COLO668 (cell line): Measurements from ENCODE around the gene MALRD1.

Source experiments
- DNase-seq: peaks from one replicate; lab custom pipeline; 2025; ENCODE audit not compliant: unreplicated experiment; lab: John Stamatoyannopoulos, UW

Gene MALRD1

DNA sequence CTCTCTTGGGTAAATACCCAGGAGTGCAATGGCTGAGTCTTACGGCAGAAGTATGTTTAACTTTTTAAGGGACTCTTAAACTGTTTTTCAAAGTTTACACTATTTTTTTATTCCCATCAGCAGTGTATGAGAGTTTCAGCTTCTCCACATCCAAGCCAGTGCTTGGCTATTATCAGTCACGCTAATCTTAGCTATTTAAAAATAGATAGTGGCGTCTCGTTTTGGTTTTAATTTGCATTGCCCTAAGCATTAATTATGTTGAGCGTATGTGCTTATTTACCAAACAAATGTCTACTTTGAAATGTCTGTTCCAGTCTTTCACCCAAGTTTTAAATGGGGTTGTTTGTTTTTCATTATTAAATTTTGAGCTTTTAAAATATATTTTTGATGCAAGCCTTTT lies 164.0 kb downstream of the MALRD1 start:
- no peak for DNase-seq

DNA sequence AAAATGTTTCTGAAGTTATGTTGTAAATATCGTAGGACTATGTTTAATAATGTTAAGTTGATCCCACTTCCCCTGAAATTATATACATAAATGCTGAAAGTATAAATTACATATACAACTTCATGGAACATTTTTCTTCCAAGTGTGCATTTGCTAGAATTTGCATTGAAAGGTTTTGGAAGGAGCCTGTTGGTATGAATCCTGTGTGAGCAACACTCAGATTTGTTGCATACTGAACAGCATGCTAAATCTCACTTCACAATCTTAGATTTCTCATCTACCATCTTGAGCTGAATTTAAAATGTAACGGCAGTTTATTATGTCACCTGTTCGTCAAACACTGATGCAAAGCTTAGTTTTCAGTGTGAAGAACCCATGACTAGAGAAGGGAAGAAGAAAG lies 172.6 kb downstream of the MALRD1 start:
- DNase-seq: no peak

DNA sequence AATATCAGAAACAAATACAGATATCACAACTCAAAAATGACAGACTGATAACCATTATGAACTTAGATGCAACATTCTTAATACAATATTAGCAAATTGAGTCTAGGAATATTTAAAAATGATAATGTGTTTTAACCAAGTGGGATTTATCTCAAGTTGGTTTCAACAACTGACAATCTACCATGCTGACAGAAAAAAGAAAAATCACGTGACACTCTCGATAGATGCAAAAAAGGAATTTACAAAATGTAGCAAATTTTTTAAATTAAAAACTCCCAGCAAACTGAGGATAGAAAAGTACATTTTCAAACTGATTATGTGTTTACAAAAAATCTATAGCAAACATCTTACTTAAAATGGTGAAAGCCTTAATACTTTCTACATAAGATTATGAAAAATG lies 177.4 kb downstream of the MALRD1 start:
- DNase-seq: no peak

DNA sequence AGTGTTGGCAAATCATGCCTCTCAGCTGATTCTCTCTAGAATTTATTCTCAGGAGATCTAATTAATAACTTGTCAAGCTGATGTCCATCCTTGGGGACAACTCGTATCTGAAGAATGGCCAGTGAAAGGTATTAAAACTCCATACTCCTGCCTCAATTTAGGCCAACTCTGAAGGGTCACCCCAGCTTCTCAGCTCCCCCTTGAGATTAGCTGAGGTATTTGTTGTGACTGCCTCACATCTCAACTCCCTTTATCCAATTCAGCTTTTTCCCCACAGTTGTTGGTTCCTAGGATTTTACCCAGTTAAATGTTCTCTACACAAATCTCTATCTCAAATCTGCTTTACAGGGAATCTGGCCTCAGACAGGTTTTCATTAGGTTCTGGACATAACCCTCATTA lies 182.4 kb downstream of the MALRD1 start:
- DNase-seq: no peak

DNA sequence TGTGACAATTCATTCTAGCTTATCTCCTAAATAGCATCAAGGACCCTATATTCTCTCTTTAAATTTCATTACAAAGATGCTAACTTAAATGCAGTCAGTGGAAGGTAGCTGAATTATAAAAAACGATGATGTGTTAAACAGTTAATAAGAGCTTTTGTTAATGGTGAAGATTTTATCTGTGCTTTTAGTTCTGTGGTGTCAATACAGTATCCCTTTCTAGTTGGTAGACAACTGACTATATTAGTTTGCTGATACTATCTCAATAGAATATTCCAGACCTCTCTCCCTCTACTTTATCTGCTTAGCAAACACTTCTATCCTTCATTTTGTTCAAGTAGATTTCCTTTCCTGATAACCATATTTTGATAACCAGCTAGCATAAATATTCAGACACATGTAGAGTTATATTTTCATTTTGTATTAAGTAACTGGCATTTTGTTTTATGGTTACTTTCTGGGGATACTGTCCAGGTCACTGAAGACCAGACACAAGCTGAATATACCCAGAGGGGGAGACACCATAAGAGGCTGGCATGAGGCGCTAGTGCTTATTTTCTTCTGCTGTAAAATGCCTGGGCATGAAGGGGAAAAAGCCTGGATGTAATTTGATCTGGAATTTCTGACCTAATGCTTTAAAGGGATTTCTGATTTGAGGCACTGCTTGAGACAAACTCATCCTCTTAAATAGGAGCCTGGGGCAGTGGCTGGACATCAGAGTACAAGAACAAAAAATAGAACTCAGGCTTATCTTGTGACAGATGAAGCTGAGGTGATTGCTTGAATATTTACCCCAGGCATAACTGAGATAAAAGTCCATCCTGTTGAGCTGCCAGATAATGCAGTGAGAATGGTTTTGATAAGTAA lies 197.5 kb downstream of the MALRD1 start:
- no peak for DNase-seq

DNA sequence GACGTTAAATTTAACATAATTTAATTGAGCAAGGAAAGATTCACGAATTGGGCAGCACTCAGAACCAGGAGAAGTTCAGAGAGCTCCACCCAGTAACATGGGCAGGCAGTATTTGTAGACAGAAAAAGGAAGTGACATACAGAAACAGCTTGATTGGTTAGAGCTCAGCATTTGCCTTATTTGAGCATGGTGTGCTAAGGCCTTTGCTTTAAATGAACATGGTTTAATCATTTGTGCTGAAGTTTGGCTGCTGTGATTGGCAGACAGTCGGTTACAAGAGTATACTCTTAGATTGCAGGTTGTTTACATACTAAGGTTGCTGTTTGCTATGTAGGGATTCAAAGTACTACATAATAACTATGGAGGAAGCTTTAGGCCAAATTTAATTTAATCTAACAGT lies 199.2 kb downstream of the MALRD1 start:
- DNase-seq: no peak

DNA sequence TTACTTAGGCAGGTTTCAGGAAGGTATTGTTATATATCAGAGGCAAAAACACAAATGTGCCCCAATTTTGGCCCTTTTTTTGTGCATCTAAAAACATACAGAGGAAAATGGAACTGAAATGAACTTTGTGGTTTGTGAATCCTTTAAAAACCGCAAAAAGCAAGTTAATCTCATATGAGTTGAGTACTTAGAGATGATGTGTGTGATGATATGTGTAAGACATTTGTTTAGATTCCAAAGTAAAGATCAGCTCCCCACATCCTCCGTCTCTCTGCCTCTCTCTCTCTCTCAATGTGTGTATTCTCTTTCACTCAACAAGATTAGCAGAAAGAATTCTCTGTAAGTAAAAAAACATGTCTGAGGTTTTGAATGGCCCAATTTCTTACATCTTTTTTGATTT lies 201.9 kb downstream of the MALRD1 start:
- no peak for DNase-seq

DNA sequence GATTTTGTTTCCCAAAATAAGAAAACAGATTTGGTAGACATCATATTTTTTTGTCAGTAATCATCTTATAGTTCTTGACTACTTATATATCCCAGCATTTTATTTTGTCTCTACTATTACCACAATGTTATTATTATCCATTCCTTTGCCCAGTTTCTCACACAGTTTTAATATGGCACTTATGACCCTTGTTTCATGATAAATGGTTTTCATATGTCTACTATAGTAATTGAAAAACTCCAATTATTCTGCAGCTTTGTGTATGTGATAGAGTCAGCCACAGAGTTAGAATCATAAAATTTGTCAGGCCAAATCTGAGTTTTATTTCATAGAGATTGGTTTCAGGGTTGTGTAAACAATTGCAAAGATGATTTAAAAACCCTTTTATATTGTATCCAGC lies 203.9 kb downstream of the MALRD1 start:
- DNase-seq: no peak

DNA sequence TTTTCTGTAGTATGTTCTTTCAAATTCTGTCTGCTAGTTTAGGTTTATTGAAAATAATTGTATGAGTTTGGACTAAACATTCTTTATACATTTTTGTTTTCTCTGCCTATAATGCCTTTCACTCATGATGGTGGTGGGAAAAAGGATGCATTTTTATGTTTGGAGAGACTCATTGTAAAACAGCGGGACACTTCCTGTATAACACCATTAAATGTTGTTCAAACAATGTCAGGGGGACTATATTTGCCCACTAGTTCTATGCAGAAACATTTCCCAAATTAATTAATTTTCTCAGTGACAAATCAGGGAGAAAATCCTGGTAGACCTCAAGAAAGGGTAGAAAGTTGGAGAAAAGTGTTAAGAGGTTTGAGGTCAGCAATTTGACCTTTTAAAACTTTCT lies 207.7 kb downstream of the MALRD1 start:
- DNase-seq: no peak

DNA sequence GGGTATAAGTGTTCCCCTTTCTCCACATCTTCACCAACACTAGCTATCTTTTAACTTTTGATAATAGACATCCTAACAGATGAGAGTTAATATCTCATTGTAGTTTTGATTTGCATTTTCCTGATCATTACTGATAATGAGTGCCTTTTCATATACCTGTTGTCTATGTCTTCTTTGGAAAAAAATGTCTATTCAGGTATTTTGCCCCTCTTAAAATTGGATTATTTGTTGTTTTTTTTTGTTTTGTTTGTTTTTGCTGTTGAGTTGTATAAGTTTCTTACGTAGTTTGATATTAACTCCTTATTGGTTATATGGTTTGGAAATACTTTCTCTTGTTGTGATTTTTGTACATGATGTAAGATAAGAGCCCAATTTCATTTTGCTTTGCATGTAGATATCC lies 214.7 kb downstream of the MALRD1 start:
- no peak for DNase-seq

DNA sequence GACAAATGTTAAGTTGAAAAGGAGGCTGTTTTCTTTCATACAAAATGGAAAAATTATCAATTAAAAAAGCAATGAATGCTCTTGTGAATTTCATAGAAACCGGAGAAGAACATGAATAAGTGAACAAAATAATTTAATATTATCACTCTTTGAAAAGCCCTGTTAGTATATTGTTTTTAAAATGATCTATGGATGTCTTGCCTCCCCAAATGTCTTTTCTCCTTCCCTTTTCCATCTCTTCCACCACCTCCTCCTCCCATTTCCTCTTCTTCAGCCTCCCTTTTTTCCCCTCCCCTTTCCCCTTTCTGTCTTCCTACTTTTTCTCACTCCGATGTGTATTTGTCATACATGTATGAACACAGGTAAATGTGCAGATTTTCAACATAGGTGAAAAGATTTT lies 234.7 kb downstream of the MALRD1 start:
- no peak for DNase-seq

DNA sequence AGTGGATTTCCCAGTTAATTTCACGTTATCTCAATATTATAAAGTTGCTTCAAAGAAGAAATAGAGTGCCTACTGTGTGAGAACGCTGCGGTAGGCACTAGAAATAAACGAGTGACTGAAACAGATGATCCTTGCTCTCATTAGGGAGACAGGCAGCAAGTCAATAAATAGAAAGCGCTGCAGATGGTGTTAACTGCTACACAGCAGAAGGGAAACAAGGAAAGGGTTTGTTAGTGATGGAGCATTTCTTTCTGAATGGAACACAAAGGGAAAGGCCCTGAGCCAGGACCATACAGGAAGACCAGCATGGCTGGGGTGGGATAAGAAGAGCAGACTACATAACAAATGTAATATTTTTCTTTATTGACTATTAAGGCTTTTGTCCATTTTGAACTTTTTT lies 235.2 kb downstream of the MALRD1 start:
- no peak for DNase-seq

DNA sequence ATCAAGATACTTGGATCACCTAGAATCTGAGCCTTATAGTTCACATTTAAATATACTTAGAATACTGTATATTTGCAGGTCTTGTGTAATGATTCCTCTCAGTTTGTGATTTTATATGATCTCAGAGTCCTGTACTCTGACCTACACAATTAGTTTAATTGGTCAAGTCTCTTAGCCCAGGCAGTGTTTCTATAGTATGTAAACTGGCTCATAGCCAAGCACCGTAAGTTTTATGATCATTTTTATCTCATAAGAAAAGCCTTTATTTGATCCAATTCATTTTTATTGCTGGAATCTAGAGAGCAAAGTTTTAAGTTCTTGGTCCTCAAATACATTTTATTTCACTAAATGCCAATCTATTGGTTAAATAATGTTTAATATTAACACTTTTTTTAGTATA lies 242.2 kb downstream of the MALRD1 start:
- no peak for DNase-seq

DNA sequence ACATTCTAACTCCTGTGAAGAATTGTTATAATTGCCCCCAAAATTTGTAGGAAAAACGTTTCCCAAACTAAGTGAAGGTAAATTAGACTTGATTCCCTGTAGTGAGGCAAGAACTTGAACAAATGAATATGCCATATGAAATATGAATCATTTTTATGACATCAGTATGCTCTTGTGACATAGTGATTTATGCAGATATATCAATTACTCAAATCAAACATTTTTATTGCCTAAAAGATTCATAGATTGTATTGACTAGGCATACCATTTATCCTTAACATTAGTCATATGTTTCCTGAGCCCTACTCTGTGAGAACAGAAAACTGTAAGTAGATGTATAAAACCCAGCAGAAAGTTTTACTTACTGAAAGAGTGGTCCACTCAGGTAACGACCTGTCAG lies 245.6 kb downstream of the MALRD1 start:
- DNase-seq: no peak

DNA sequence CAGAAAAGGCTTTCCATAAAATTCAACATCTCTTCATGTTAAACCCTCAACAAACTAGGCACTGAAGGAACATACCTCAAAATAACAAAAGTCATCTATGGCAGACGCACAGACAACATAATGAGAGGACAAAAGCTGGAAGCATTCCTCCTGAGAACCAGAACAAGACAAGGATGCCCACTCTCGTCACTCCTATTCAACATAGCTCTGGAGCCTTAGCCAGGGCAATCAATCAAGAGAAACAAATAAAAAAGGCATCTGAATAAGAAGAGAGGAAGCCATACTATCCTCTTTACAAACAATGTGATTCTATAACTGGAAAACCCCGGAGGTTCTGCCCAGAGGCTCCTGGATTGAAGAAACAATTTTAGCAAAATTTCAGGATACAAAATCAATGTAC lies 251.0 kb downstream of the MALRD1 start:
- no peak for DNase-seq

DNA sequence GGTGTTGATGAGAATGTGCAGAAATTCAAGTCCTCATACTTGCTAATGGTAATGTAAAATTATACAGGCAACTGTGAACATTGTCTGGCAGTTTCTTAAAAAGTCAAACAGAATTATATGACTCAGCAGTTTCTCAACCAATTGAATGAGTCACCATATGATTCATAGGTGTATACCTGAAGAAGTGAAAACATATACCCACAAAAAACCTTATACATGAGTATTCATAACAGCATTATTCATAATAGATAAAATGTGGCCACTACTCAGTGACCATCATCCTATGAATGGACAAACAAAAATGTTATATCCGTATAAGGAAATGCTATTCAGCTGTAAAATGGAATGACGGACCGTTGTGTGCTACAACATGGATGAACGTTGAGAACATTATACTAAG lies 253.5 kb downstream of the MALRD1 start:
- DNase-seq: no peak

DNA sequence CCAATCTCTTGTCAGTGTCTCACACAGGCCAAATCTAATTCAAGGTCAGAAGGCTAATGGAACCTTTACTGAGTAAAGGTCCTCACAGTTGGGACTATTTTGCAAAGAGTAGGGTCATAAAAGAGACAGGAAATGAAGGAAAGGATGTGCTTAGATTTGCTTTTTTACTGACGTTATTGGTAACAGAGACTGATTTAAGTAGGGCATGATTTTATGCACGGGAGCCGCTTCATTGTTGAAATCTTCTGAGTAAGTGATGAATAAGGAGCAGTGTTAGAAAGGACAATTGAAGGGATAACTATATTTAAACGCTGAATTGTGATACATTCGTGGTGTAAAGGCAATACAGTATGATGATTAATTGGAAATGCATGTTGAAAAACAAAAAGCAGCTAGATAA lies 261.5 kb downstream of the MALRD1 start:
- no peak for DNase-seq

DNA sequence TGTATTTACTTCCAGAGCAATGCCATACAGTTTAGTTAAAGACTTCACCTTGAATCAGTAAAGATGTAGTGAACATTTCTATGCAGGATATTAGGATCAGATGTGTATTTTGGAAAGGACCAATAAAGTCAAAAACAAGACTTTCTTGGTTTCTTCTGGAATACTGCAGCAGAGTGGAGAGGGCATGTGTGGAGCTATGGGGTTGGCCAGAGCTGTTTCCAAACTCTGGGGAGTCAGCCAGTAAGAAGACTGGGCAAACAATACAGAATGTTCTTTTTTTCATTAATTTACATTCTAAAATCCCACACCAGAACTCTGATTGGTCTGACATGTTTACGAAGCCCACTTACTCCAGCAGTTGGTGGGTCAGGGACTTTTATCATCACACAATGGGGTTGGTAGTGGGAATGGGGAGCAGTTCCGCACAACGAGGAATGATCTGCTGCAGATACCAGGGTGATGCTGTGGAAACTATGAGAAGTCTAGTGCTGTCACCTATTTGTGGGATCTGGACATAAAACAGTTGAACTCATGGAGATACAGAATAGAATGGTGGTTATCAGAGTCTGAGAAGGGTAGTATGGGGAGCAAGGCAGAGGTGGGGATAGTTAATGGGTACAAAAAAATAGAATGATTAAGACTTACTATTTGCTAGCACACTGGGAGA lies 267.7 kb downstream of the MALRD1 start:
- DNase-seq: no peak

DNA sequence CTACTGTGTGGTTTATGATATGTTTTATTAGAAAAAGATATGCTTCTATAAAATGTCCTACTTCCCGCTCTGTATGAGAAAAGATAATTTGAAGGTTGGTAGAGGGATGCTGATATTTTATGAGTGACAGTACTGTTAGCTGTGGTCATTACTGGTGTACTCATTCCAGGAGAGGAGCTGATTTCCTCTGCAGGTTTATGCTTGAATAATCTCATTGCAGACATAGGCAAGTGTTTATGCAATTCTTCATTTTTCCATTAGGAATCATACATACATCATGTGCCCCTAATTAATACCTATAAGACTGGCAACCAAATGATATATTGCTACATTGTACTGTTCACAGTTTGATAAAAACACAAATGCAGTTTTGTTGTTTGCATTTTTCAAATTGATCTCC lies 269.4 kb downstream of the MALRD1 start:
- no peak for DNase-seq

DNA sequence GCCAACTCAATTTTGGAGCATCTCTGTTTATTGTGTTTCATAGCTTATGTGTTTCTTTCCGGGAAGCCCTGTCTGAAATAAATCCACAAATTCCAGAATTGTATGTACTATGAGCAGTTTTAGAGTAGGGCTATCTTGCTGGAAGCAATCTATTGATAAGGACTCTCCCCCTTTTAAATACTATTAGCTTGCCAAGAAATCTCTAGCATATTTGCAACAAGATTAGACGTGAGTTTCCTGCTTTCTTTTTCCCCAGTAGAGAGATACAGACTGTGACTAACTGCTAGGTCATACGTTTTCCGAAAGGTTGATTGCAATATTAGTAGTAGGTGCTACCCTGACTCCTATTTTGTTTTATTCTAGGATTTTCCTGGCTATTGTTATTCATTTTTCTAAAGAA lies 277.0 kb downstream of the MALRD1 start:
- DNase-seq: no peak

DNA sequence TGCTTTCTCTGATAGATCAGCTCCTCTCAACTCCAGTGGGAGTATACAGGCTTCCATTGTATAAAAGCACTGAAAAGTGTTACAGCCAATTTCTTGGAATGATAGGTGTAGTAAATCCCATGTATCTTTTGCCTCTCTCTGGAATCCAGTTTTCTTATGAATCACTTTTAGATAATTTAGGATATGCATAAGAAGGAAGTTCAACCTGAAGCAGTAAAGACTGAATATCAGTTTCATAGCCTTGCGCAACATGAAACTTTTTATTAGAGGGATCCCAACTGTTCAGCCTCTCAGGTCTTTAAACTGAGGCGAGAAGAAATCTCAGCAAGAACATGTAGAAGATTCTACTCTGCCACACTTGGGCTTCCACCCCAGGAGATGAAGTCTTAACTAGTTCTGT lies 280.0 kb downstream of the MALRD1 start:
- DNase-seq: no peak

DNA sequence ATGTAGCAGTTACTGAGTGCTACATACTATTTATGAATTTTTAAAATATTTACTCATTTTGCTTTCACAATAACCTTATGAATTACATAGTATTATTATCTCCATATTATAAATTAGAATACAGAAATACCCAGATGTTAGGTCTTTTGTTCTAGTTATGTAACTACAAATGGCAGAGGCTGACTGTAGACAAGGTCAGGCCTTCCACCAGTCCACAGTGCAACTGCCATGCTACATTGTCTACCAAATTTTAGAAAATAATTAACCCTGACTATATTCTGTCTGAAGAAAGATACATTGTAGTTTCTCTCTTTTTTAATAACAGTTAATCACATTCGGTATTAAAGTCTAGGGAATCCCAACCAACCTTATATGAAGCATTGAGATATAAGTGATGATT lies 280.9 kb downstream of the MALRD1 start:
- DNase-seq: no peak

DNA sequence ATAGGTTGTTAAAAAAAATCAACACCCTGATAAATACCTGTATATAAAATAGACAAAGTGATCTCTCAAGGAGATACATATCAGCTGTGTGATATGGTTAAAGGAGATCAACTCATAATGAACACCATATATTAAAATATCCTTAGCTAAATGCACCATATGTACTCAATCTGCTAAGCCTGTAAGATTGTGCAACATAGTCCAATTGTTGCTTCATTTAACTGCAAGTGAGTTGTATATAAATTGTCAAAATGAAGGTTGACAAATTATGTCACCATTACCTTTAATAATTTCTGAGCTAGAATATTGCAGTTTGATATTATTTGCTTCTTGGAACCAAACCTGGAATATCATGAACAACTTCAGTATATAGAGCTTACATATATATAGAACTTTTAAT lies 283.7 kb downstream of the MALRD1 start:
- no peak for DNase-seq
